Heart left ventricle (tissue), 13 donors: ENCODE results near the gene CSNK1E.

Experiments
- CTCF ChIP-seq, 12 donors: fragments of 200-600 bp; sonication (generic) in 4 of 12; IDR thresholded peaks; one replicate each; pipeline versions ENCODE4 v1.5.0 to v1.8.0; 2018 to 2022; ENCODE audit warnings: antibody characterized with exemption in 12 of 12, mild to moderate bottlenecking in 5 of 12
- POLR2A ChIP-seq, 2 donors: fragments of 450-650 bp; IDR thresholded peaks; one replicate each; pipeline ENCODE4 v1.6.1; 2017; ENCODE audit warnings: antibody characterized with exemption in 2 of 2, mild to moderate bottlenecking in 2 of 2, moderate library complexity in 2 of 2
- donor health status: ischemic (EF 13 %, LVEDD 7.1; RV severe dilation, severe dysfunction).
- donor health status: DM: no; HTN: yes; CAD: no.
- donor health status: DM: no; HTN: no; CAD: no.
- donor health status: ischemic (EF 25% LVEDD 6.9; RV normal size, moderate dysfunction).
- donor health status: ischemic (EF 25% LVEDD 5.7; RV mildly dilated, moderate dysfunction).
- donor health status: ischemic (EF 35%, LVEDD 5.7; RV mildly dilated, moderate dysfunction).
- donor health status: nonischemic (EF 11% LVEDD 7.7; RV severe dilation, severe dysfunction).
- donor health status: DM: yes; HTN: yes; CAD: no.
- donor health status: PGD.
- donor health status: ischemic (EF 29% LVEDD 5.4; RV normal size, mild dysfunction).
- donor health status: nonischemic (EF 23%, LVEDD 6.1; RV moderate dilation, normal function).

GRCh38 chr22:38282397-38282796 lies 34.8 kb downstream of the CSNK1E start:
- TF ChIP-seq CTCF (IDR thresholded peaks at IDR 0.05): no peak
- no peak for TF ChIP-seq POLR2A (IDR thresholded peaks at IDR 0.05)
